ENCODE data around the gene TXNDC2. TPM values are rescaled to one million over a fixed set of nuclear protein-coding genes. Genes with fewer than 3 reads are reported as not detected.

The TXNDC2 gene
- total and polyA plus RNA-seq, 10 of the 15 experiments (the other 5 are each of a cell fraction or from before 2014, with no cell fraction given), result 0.04 to 0.07 (median 0.06) TPM; not detected in 7

- ATAC-seq, result peak; percentile 13
- Histone ChIP-seq H3K4me1 (ENCODE audit: control insufficient read depth, insufficient read depth, low read length) (peaks cover 18% of the 10 kb centered on the region), H3K9me3 (replicated peaks; ENCODE audit: control insufficient read depth, insufficient read depth, low read length) (no peaks in the 10 kb centered on the region; the same call in 2 of the 3 replicates), H3K9ac (ENCODE audit: control insufficient read depth, insufficient read depth, low read length) (no peak overlapping the region), H3K27me3 (replicated peaks in 1 of 2; ENCODE audit: control insufficient read depth in 2 of 2, insufficient read depth in 2 of 2, low read length in 1 of 2) (no peaks in the 10 kb centered on the region), H3K27ac (ENCODE audit: control insufficient read depth, insufficient read depth) (no peak overlapping the region; the same call in 1 of the 2 replicates), H4K20me1 (ENCODE audit: control insufficient read depth, insufficient read depth) (peaks cover 5% of the 10 kb centered on the region), H3K79me2 (ENCODE audit: control insufficient read depth, insufficient read depth, low read length) (peaks cover 99% of the 10 kb centered on the region), H3K4me2 (ENCODE audit: control insufficient read depth, insufficient read depth) (peak overlapping the region; percentile 38; the same call in 1 of the 2 replicates), H3K4me3 (no peak overlapping the region), H3K36me3 (ENCODE audit: control insufficient read depth in 2 of 2, insufficient read depth in 2 of 2, low read length in 1 of 2) (peaks cover 0 to 4% of the 10 kb centered on the region in 2 experiments; a peak in 1 of 4 replicates), H2AFZ (ENCODE audit: control insufficient read depth, low read depth, low read length) (no peak overlapping the region)
- TF ChIP-seq RAD51 (IDR thresholded peaks at IDR 0.05) (no peak), RCOR1 (conservative IDR thresholded peaks at IDR 0.05; ENCODE audit: low read depth, low read length) (no peak), IRF4 (IDR thresholded peaks at IDR 0.05; ENCODE audit: low read depth, low read length) (no peak), RAD21 (IDR thresholded peaks at IDR 0.05; ENCODE audit: insufficient read depth, low read depth, low read length) (no peak), RELB (IDR thresholded peaks at IDR 0.05; ENCODE audit: low read depth) (no peak), SUZ12 (IDR thresholded peaks at IDR 0.05; ENCODE audit: unreplicated experiment) (no peak), EP300 (IDR thresholded peaks at IDR 0.05; ENCODE audit: borderline replicate concordance in 1 of 2, control insufficient read depth in 1 of 2, low read depth in 2 of 2, low read length in 2 of 2) (no peak), LARP7 (IDR thresholded peaks at IDR 0.05) (no peak), BHLHE40 (IDR thresholded peaks at IDR 0.05; ENCODE audit: borderline replicate concordance in 1 of 2, low read depth in 2 of 2, low read length in 1 of 2) (no peak), JUNB (IDR thresholded peaks at IDR 0.05) (no peak), MTA3 (IDR thresholded peaks at IDR 0.05; ENCODE audit: borderline replicate concordance, low read length) (no peak), BACH1 (IDR thresholded peaks at IDR 0.05; ENCODE audit: borderline replicate concordance) (no peak)
- ChIA-PET RAD21 (ENCODE audit: unreplicated experiment) (interaction anchor here (0.8 to 1.5 kb wide), 3 partner anchors 13 to 22 kb away, joined by 3 to 4 read pairs (median 4); partner anchors contain the start of gene VAPA), POLR2A (interaction anchor here (0.6 to 1.2 kb wide), 2 partner anchors 12 to 1249 kb away, joined by 4 to 7 read pairs; no protein-coding TSS in a partner anchor), CTCF (interaction anchor here (2.1 kb wide), 1 partner anchor 12 kb away, joined by 7 read pairs; no protein-coding TSS in a partner anchor), SMC1A (ENCODE audit: uncharacterized antibody, unreplicated experiment) (interaction anchor here (0.7 to 2.0 kb wide), 3 partner anchors 11 to 23 kb away, joined by 3 to 13 read pairs (median 5); no protein-coding TSS in a partner anchor)
- WGBS (ENCODE audit: insufficient coverage, insufficient replicate concordance, low lambda C conversion rate, missing lambda C conversion rate), result 44% methylated on average over 2 of the region's 2 CpGs
- in situ Hi-C loops (cut with MboI) (no loop called here), intact Hi-C loops (cut with micrococcal nuclease; ENCODE audit: unreplicated experiment) (no loop called here)
- DNase-seq (ENCODE audit: low read depth, low spot score), result no peak
- FAIRE-seq, result no peak
- BruUV-seq (replicated peaks), result no TSS peak
Measured at GRCh38 chr18:9927392-9928063, 41.8 kb downstream of the TXNDC2 start.
